Measurements from ENCODE around the gene KLF14. TPM values are rescaled to one million over a fixed set of nuclear protein-coding genes. Genes with fewer than 3 reads are reported as not detected.
A peak's percentile ranks its signal among the peaks of the same experiment; 100 is the strongest.

KLF14 gene
- total and polyA plus RNA-seq, 9 of the 15 experiments (the other 6 are each of a cell fraction or from before 2014, with no cell fraction given): 0.03 TPM; not detected in 8

DNA sequence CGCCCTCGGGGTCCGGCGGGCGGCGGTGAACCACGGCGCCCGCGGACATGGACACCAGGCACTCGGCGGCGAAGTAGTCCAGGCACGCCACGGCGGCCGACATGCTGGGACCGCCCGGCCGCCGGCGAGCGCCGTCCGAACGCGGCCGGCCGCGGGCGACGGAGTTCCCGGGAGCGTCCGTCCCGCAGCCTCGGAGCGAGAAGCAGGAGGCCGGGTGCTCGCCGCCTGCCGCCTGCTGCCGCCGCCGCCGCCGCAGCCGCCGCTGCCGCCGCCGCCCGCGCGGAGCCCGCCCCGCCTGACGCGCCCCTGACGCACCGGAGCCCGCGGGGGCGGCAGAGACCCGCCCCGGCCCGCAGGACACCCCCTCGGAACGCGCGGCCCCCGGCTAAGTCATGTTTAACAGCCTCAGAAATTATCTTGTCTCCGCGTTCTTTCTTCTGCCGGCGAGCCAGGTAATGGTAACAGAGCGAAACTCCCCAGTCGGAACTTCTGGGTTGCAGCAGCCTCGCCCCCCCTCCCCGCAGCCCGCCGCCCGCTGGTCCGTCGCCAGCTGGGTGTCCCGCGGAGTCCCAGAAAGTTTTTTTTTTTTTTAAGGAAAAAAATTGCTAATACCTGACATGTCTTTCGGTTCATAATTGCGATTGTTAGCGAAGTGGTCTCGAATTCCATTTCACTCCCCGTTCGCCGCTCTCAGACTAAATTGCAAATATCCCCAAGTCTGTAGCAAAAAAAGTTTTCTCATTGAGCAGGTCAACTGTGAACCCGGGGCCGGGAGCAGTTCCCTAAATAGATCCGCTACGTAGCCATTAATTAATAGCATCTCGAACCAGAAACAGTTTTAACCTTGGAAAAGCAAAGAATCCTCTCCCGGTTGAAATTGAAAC is at the start of gene KLF14 (continued):
- TF ChIP-seq, protein P1, sequence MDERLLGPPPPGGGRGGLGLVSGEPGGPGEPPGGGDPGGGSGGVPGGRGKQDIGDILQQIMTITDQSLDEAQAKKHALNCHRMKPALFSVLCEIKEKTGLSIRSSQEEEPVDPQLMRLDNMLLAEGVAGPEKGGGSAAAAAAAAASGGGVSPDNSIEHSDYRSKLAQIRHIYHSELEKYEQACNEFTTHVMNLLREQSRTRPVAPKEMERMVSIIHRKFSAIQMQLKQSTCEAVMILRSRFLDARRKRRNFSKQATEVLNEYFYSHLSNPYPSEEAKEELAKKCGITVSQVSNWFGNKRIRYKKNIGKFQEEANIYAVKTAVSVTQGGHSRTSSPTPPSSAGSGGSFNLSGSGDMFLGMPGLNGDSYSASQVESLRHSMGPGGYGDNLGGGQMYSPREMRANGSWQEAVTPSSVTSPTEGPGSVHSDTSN (CRISPR knock-in tag; IDR thresholded peaks at IDR 0.05; ENCODE audit: low read depth): no peak
- TF ChIP-seq, protein P1 (tag; conservative IDR thresholded peaks at IDR 0.05; ENCODE audit: low read depth): no peak
- peak; percentile 81; the same call in 1 of the 2 replicates for TF ChIP-seq ZBTB7A (IDR thresholded peaks at IDR 0.05; ENCODE audit: borderline replicate concordance, control insufficient read depth, low read depth, low read length)
- no peak for TF ChIP-seq ZNF239 (CRISPR knock-in tag; IDR thresholded peaks at IDR 0.05)
- no peak for TF ChIP-seq ZNF79 (CRISPR knock-in tag; IDR thresholded peaks at IDR 0.05; ENCODE audit: low read depth)
- TF ChIP-seq ZBED1 (IDR thresholded peaks at IDR 0.05): no peak
- TF ChIP-seq TCF3 (CRISPR knock-in tag; IDR thresholded peaks at IDR 0.05): no peak
- TF ChIP-seq, protein P2, sequence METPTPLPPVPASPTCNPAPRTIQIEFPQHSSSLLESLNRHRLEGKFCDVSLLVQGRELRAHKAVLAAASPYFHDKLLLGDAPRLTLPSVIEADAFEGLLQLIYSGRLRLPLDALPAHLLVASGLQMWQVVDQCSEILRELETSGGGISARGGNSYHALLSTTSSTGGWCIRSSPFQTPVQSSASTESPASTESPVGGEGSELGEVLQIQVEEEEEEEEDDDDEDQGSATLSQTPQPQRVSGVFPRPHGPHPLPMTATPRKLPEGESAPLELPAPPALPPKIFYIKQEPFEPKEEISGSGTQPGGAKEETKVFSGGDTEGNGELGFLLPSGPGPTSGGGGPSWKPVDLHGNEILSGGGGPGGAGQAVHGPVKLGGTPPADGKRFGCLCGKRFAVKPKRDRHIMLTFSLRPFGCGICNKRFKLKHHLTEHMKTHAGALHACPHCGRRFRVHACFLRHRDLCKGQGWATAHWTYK (CRISPR knock-in tag; IDR thresholded peaks at IDR 0.05): no peak
- no peak for TF ChIP-seq SAFB (IDR thresholded peaks at IDR 0.05; ENCODE audit: borderline replicate concordance, low read depth, low read length)
- no peak for TF ChIP-seq ATF1 (CRISPR knock-in tag; IDR thresholded peaks at IDR 0.05)
- 0 out of 2 replicates have a peak, but pooled peaks have one; percentile 21 for TF ChIP-seq ATF1 (tag; IDR thresholded peaks at IDR 0.05)
- TF ChIP-seq KDM5B (IDR thresholded peaks at IDR 0.05; ENCODE audit: insufficient replicate concordance, low read depth, low read length): peak; percentile 42
- no peak for TF ChIP-seq CBFA2T3 (IDR thresholded peaks at IDR 0.05)
- TF ChIP-seq BRF1 (IDR thresholded peaks at IDR 0.05; ENCODE audit: borderline replicate concordance, extremely low read depth, insufficient read length): no peak
- 0 out of 2 replicates have a peak, but pooled peaks have one; percentile 18 for TF ChIP-seq KDM2B (CRISPR knock-in tag; IDR thresholded peaks at IDR 0.05)
- TF ChIP-seq SRSF7 (optimal IDR thresholded peaks at IDR 0.05; ENCODE audit: low read depth, low read length): no peak
- no peak for TF ChIP-seq SOX6 (IDR thresholded peaks at IDR 0.05)
- TF ChIP-seq ZC3H4 (CRISPR knock-in tag; IDR thresholded peaks at IDR 0.05; ENCODE audit: borderline replicate concordance): no peak
- TF ChIP-seq ZFP36 (IDR thresholded peaks at IDR 0.05; ENCODE audit: low read depth, low read length, partially characterized antibody): no peak
- no peak for TF ChIP-seq ZFP1 (CRISPR knock-in tag; IDR thresholded peaks at IDR 0.05)
- no peak for TF ChIP-seq ELK3 (CRISPR knock-in tag; IDR thresholded peaks at IDR 0.05)
- TF ChIP-seq, protein P3, sequence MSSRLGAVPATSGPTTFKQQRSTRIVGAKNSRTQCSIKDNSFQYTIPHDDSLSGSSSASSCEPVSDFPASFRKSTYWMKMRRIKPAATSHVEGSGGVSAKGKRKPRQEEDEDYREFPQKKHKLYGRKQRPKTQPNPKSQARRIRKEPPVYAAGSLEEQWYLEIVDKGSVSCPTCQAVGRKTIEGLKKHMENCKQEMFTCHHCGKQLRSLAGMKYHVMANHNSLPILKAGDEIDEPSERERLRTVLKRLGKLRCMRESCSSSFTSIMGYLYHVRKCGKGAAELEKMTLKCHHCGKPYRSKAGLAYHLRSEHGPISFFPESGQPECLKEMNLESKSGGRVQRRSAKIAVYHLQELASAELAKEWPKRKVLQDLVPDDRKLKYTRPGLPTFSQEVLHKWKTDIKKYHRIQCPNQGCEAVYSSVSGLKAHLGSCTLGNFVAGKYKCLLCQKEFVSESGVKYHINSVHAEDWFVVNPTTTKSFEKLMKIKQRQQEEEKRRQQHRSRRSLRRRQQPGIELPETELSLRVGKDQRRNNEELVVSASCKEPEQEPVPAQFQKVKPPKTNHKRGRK (tag; IDR thresholded peaks at IDR 0.05): 0 out of 2 replicates have a peak, but pooled peaks have one; percentile 4
- TF ChIP-seq KDM1A (IDR thresholded peaks at IDR 0.05): no peak
